Natural killer cell (primary cell): ENCODE data around the gene HOXA7. TPM values are rescaled to one million over a fixed set of nuclear protein-coding genes. Genes with fewer than 3 reads are reported as not detected.

Source experiments
- ATAC-seq, 3 donors: fragments of 150-1000 bp in 2 of 3; fragments of 200-7000 bp in 1 of 3; cut with Tn5 transposase; 1 replicate in 1 of 3; 2 replicates in 2 of 3; pipeline ENCODE4 v1.10.0; 2021; ENCODE audit warnings: mild to moderate bottlenecking in 2 of 3, moderate library complexity in 2 of 3
- DNase-seq, 2 donors: peaks; one replicate each; pipeline versions ENCODE4 v3.0.0 to v3.0.0-alpha.2; 2013 to 2021; ENCODE audit warnings: mixed read lengths in 1 of 2
- H3K27ac ChIP-seq: one replicate; pipeline ENCODE4 v1.5.1; 2013; ENCODE audit warnings: mild to moderate bottlenecking, low read length
- H3K27me3 ChIP-seq: one replicate; pipeline ENCODE4 v1.6.1; 2013; ENCODE audit warnings: low read length; ENCODE audit not compliant: control insufficient read depth, insufficient read depth
- H3K36me3 ChIP-seq: one replicate; pipeline ENCODE4 v1.6.1; 2013; ENCODE audit warnings: low read length; ENCODE audit not compliant: control insufficient read depth, insufficient read depth
- H3K4me1 ChIP-seq: one replicate; pipeline ENCODE4 v1.6.1; 2013; ENCODE audit warnings: low read length; ENCODE audit not compliant: control insufficient read depth, insufficient read depth
- H3K4me3 ChIP-seq: one replicate; pipeline ENCODE4 v1.5.1; 2013; ENCODE audit warnings: low read length
- H3K9me3 ChIP-seq: one replicate; pipeline ENCODE4 v1.6.1; 2013; ENCODE audit warnings: low read length; ENCODE audit not compliant: control insufficient read depth, insufficient read depth
- H3K27ac Mint-ChIP-seq, 2 donors: one replicate each; pipeline ENCODE4 v1.8.0; 2022; ENCODE audit warnings: mild to moderate bottlenecking in 2 of 2, mixed read lengths in 2 of 2, moderate library complexity in 1 of 2
- H3K27me3 Mint-ChIP-seq, 2 donors: one replicate each; pipeline ENCODE4 v1.8.0; 2022; ENCODE audit warnings: low read depth in 2 of 2, mixed read lengths in 2 of 2
- H3K36me3 Mint-ChIP-seq: one replicate; pipeline ENCODE4 v1.8.0; 2022; ENCODE audit warnings: mixed read lengths
- H3K4me1 Mint-ChIP-seq, 2 donors: one replicate each; pipeline ENCODE4 v1.8.0; 2022; ENCODE audit warnings: mixed read lengths in 2 of 2
- H3K4me3 Mint-ChIP-seq: one replicate; pipeline ENCODE4 v1.8.0; 2022; ENCODE audit warnings: mild to moderate bottlenecking, moderate library complexity, mixed read lengths
- H3K9me3 Mint-ChIP-seq, 2 donors: one replicate each; pipeline ENCODE4 v1.8.0; 2022; ENCODE audit warnings: mixed read lengths in 2 of 2
- WGBS: methylation state at CpG from one replicate; pipeline ENCODE4 v1.1.7; 2013; ENCODE audit warnings: missing lambda C conversion rate; ENCODE audit not compliant: insufficient coverage; 5-methylcytosine and 5-hydroxymethylcytosine counted together
- intact Hi-C: fragments of 100-400 bp; cut with micrococcal nuclease; formaldehyde crosslinking; loops from one replicate; pipeline ENCODE4 v1.14.2; 2022
- total RNA-seq, 4 donors: library from RNA; stranded (reverse); fragments of 120-200 nt in 1 of 4; gene quantifications; one replicate each; pipeline versions ENCODE4 v1.2.3 to v1.2.4, GENCODE V29; 2013 to 2022
- TF ChIP-seq, protein P1 (sequence below): fragments of 200-600 bp; IDR thresholded peaks from one replicate; pipeline ENCODE4 v1.8.0; 2022; ENCODE audit warnings: antibody characterized with exemption

The HOXA7 gene
- total RNA-seq, 3 donors from 2014 or later (not counting 1 experiment from before 2014, with no cell fraction given), result not detected

DNA sequence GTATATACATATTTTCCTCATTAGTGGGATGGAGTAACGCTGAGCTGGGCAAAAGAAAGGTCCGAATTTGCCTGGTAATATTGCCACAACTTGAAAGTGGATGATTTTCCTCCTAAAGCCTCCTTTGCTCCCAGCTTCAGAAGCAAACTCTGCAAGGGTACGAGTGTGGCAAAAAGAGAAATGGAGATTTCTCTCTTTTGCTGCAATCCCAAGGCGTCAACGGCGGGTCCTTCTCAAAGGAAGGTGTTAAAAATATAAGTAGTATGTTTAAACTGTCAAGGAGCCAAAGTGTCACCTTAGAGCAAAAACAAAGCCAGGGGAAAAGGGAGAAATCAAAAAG is 41.6 kb downstream of the HOXA7 start:
- Mint-ChIP-seq H3K4me1 (no peaks in the 10 kb centered on the region), H3K27ac (no peak overlapping the region), H3K27me3 (peaks cover 0 to 4% of the 10 kb centered on the region in 2 donors), H3K36me3 (no peaks in the 10 kb centered on the region), H3K4me3 (no peak overlapping the region), H3K9me3 (no peaks in the 10 kb centered on the region)
- Histone ChIP-seq H3K36me3 (no peaks in the 10 kb centered on the region), H3K4me1 (no peaks in the 10 kb centered on the region), H3K9me3 (no peaks in the 10 kb centered on the region), H3K27ac (no peak overlapping the region), H3K4me3 (no peak overlapping the region), H3K27me3 (no peaks in the 10 kb centered on the region)
- intact Hi-C loops, result no loop called here
- ATAC-seq (no peak), DNase-seq (no peak)
- 94% methylated on average over 6 of the region's 6 CpGs for WGBS
- TF ChIP-seq, protein P1, sequence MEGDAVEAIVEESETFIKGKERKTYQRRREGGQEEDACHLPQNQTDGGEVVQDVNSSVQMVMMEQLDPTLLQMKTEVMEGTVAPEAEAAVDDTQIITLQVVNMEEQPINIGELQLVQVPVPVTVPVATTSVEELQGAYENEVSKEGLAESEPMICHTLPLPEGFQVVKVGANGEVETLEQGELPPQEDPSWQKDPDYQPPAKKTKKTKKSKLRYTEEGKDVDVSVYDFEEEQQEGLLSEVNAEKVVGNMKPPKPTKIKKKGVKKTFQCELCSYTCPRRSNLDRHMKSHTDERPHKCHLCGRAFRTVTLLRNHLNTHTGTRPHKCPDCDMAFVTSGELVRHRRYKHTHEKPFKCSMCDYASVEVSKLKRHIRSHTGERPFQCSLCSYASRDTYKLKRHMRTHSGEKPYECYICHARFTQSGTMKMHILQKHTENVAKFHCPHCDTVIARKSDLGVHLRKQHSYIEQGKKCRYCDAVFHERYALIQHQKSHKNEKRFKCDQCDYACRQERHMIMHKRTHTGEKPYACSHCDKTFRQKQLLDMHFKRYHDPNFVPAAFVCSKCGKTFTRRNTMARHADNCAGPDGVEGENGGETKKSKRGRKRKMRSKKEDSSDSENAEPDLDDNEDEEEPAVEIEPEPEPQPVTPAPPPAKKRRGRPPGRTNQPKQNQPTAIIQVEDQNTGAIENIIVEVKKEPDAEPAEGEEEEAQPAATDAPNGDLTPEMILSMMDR, result no peak

DNA sequence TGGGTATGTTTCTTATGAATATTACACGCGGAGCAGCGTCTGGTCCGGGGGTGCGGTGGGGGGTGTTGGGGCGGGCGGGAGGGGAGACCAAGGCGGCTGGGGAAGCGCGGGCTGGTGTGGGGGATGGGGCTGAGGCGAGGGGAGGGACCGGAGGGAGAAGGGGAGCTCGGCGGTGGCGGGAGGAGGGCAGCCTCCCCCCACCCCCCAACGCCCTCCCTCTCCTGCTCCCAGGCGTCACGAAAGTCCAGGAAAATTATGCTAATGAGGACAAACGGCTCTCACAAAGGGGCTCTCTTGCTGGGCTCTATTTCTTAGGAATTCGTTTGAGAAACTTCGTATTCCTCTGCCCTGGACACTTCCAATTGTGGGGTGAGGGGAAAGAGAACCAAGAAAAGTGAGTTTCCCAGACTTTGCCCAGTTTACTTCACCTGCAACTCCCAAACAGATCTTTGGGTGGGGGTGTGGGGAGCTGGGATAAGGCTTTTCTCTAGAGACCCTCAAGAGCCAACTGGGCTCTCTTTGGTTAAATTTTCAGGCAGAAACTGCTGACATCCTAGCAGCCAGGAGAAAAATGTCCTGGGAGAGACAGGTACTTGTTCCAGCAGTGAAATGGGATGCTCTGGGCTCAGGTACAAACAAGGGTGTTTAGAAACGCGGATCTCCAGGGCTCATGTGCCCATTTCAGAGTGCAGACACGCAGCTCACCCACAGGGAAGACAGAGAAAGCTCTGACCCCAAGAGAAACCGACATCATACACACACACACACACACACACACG is 42.3 kb downstream of the HOXA7 start:
- Histone ChIP-seq H3K4me1 (no peaks in the 10 kb centered on the region), H3K27me3 (no peaks in the 10 kb centered on the region), H3K36me3 (no peaks in the 10 kb centered on the region), H3K9me3 (no peaks in the 10 kb centered on the region), H3K4me3 (no peak overlapping the region), H3K27ac (no peak overlapping the region)
- 83% methylated on average over 10 of the region's 26 CpGs for whole genome bisulfite sequencing
- H3K36me3 Mint-ChIP-seq, result no peaks in the 10 kb centered on the region
- no peaks in the 10 kb centered on the region for H3K9me3 Mint-ChIP-seq
- TF ChIP-seq, protein P1, result no peak
- DNase-seq, result no peak
- H3K27me3 Mint-ChIP-seq, result peaks cover 0 to 4% of the 10 kb centered on the region in 2 donors
- no peak overlapping the region for H3K27ac Mint-ChIP-seq
- intact Hi-C loops, result no loop called here
- ATAC-seq, result no peak
- H3K4me3 Mint-ChIP-seq, result no peak overlapping the region
- H3K4me1 Mint-ChIP-seq, result no peaks in the 10 kb centered on the region

DNA sequence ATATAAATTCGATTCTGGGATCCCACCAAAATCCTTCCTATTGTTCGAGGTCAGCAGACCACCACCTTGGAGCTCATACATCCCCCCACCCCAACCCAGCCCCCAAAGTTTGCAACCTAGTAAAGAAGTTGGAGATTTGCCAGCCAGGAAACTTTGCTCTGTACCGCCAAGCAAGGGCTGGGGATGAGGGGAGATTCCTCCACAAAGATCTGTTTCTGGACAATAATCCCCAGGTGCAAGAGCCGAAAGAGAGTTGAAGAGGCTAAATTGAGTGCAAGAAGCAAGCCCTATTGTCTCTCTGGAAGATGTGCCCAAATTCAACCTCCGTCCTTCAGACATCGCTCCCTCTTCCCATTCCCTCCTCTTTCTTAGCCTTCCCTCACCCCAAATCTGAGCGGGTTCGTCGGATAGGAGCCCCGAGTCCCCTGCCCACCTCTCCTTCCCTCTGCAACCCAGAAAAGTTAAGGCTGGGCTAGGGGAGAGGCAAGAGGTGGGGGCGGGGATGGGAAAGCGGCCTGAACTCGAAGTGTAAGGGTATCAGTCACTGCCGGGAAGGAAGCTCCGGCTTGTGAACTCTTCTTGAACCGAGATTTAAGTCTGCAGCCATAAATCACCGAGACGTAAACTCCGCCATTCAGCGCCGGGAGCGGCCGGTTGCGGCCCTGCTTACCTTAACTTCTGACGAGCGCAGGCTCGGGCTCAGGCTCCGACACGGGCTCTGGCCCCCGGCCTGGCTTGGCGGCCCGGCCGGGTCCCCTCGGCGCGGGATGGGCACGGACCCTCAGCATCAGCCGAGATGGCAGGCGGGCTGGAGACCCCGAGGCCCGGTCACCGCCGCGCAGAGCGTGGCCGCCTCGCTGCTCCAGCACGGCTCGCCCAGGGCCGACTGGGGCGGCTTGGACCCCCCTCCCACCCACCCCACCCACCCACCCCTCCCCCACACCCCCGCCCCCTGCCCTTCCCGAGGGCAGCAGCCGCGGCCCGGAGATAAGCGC is 43.2 kb downstream of the HOXA7 start:
- H3K27ac Mint-ChIP-seq, result no peak overlapping the region
- DNase-seq (no peak), ATAC-seq (no peak)
- no peaks in the 10 kb centered on the region for H3K36me3 Mint-ChIP-seq
- 94% methylated on average over 46 of the region's 57 CpGs for WGBS
- H3K27me3 Mint-ChIP-seq, result peaks cover 0 to 4% of the 10 kb centered on the region in 2 donors
- Histone ChIP-seq H3K4me3 (no peak overlapping the region), H3K36me3 (no peaks in the 10 kb centered on the region), H3K27me3 (no peaks in the 10 kb centered on the region), H3K27ac (no peak overlapping the region), H3K9me3 (no peaks in the 10 kb centered on the region), H3K4me1 (no peaks in the 10 kb centered on the region)
- H3K4me3 Mint-ChIP-seq, result no peak overlapping the region
- TF ChIP-seq, protein P1, result no peak
- intact Hi-C loops, result no loop called here
- no peaks in the 10 kb centered on the region for H3K9me3 Mint-ChIP-seq
- H3K4me1 Mint-ChIP-seq, result no peaks in the 10 kb centered on the region
